ENCODE data around the gene CBX4.

CBX4 gene

GRCh38 chr17:79829004-79829403 lies 10.2 kb downstream of the CBX4 start:
- peak; percentile 59 for DNase-seq

DNA sequence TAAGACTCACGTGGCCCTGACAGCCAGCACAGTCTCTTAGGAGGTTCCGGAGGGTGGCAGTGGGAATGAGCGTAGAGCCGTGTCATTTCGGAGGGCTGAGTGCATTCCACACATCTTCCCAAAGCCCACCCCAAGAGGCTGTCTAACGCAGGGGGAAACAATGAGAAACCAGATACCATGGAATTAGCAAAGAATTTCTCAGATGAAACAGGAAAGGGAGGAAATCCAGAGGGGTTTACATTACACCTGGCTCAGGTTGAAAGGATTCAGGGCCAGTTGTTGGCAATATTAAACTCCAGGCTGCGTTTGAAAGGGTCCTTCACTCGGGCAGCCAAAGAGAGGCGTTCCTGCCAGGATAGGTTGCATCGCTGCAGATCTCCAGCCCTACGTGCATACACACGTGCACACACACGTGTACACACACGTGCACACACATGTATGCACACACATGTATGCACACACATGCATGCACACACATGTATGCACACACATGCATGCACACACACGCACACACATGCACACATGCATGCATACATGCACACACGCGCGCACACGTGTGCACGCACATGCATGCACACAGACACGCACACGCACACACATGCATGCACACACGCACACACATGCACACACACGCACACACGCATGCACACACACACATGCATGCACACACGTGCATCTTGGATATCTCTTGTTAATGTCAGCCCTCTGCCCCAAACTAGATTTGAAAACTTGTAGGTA lies 12.2 kb downstream of the CBX4 start:
- DNase-seq: no peak

GRCh38 chr17:79826204-79826680 lies 13.0 kb downstream of the CBX4 start:
- no peak for DNase-seq

GRCh38 chr17:79825580-79825921 lies 13.7 kb downstream of the CBX4 start:
- no peak for DNase-seq

- no peak for DNase-seq
Measured at GRCh38 chr17:79824893-79825579, 14.2 kb downstream of the CBX4 start.

GRCh38 chr17:79824234-79824633 lies 15.0 kb downstream of the CBX4 start:
- DNase-seq: no peak

DNA sequence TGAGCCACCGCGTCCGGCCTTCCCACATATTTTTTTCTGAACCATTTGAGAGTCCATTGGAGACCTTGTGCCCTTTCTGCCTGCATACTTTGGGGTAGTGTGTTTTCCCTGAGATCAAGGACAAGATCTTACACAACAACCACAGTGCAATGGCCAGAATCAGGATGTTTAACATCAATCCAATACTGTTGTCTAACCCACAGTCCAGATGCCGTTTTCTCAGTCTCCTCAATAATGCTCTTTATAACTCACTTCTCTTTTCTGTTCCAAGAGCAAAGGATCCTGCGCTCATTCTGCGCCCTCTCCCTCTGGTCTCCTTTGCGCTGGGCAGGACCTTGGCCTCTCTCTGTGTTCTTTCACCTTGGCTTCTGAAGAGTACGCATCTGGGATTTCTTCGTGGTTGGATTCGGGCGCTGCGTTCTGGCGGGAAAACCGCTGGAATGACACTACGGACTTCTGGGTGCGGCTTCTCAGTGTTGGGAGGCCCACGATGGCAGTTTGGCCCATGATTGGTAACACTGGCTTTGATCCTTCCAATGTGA lies 16.6 kb downstream of the CBX4 start:
- no peak for DNase-seq

- no peak for DNase-seq
Measured at GRCh38 chr17:79821331-79822095, 17.7 kb downstream of the CBX4 start.

DNA sequence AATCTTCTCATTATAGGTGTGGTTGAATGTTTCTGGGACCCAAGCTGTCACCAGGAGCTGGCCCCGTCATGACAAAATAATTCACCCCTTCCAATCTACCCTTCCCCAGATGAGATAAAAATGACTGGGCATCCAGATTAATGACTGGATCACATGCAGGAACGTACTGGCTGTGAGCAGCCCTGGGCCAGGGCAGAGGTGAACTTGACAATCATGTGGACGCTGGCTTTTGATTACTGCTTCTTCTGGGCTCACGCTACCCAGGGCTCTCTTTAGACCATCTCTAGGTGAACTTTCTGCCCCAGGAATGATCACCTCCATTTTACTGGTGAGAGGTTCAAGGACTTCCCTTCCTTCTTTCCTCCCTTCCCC lies 18.3 kb downstream of the CBX4 start:
- no peak for DNase-seq

DNA sequence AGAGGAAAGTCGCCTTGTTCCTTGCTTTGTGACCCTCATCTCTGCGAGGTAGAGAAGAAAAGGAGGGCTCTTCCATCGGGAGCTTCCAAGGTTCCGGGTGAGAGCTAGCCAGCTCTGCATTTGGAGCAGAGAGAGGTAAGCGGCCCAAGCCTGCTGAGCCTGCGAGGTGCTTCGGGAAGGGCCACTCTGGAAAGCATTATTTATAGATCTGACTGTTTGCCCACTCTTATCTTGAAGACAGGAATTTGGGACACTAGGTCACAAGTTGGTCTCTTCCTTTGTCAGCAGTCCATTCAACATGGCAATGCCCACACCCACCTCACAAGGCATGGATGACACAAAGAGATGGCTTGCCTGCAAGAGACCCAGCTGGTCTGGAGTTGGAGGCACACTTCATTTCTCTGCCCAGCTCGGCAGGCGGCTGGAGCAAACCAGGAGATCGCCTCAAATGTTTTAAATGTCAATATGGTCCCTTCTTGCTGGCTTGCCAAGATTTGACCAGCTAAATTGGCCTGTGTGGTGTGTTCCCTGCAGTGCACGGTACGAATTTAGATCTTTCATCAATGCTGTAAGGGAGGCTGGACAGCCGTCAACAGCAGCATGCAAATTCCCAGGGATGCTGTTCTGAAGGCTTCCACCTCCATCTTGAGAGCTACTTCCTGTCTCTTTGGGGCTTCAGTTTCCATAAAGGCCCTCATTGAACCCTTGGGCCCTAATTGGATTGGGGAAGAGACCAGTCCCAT lies 19.5 kb downstream of the CBX4 start:
- no peak for DNase-seq

DNA sequence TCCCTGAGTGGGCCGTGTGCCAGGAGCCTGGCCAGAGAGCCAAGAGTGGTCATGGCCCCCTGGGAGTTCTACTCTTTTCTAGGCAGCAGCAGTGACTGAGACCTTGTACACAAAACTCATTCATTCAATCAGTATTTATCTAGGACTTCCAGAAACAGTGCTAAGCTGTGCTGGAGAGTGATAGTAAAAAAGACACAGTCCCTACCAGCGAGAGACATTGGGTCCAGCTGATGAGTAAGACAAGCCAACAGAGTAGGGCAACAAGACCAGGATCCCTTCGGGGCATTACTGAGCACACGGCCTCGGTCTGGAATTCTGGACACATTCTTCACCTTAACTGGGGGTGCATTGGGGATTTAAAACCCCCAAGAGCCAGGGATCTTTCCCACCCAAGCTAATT lies 20.2 kb downstream of the CBX4 start:
- no peak for DNase-seq

- no peak for DNase-seq
Measured at GRCh38 chr17:79818026-79818758, 21.0 kb downstream of the CBX4 start.

DNA sequence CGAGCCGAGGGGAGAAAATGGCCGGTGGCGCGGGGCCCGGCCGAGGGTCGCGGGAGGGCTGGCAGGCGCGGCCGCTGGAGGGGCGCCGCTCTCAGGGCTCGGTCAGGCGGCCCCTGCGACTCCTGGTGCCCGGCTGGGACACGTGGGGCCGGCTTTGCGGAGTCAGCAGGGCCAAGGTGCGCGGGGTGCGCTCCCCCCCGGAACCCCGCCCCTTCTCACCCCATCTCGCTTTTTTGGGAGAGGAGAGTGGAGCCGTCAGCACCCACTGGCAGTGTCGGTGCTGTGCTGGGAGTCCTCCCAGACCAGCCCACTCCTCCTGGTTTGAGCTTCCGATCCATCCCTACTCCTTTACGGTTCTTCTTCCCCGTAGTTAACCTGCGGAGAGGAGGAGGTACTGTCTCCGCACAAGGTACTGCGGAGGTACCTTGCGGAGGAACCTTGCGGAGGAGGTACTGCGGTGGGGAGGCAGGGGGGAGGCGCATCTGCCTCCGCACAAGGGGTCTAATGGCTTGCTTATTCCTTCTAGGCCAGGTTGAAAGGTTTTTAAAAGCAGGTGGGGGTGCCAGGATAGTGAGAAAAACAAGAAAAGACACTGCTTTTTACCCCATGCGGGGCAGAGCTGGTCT lies 23.3 kb downstream of the CBX4 start:
- DNase-seq: no peak

DNA sequence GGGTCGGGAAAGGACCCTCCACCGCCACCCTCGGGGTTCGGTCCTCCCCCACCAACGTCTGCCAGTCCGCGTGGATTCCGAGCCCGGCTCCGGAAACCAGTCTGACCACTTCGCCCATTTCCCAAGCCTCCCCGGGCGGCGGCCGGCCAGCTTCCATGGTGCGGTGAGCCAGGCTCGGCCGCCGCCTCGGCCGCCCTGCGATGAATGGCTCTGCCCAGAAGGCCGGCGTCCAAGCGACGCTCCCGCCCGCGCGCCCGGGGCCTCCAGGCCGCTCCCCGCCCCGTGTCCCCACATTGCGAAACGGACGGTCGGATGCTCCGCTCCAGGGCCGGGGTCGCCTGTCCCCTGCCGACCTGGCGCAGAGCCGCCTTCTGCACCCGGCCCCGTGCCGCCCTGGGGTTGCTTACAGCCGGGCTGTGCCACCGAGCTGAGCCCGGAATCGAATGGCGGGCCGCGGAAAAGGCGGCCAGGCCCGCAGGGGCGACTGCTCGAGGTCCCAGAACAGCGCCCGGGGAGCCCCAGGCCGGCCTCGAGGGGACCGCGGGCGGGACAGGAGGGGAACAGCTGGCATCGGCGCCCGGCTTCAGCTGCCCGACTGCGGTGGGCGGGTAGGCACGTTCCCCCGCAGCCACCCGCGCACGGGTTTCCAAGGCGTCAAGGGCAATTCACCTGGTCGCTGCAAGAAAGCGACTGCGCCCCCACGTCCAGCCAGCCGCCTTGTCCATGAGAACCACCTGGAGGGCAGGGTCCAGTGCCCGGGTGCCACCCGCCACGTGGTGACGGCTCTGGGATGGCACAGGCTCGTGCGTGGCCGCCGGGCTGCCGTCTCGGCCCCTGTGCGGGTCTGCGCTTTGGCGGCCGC lies 24.0 kb downstream of the CBX4 start:
- DNase-seq: no peak

DNA sequence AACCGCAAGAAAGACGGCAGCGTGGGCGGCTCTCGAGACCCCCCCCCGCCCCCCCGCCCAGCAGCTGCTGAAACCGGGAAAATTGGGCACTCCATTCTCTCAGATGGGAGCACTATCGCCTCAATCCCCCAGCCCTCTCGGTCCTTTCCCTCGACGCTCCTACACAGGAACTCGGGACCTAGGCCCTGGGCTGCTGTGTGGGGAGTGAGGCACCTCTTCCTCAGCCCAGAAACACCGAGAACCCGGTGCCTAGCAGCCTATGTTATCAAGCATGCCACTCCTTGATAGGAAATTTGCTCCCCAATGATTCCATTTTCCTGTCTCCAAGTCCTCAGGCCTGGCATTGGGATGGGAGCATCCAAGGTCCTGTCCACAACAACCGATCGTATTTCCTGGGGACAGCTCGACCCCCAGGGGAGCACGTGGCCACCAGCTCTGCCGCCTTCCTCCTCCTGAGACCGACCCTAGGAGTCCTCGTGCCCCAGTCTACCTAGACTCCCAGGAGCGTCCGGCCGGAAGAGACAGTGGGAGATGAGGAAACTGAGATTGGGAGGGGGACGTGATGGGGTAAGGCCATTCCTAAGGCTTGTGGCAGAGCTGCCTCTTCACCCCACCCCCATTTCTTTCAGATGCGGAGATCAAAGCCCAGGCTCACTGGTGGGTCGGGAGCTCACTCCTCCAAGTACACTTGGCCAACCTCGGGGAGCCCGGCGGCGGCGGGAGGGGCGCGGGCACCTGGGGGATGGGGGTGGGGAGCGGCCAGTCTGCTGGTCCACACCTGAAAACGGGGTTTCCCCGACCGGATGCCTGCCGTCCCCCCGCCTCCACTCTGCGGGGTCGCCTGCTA lies 24.9 kb downstream of the CBX4 start:
- DNase-seq: no peak

GRCh38 chr17:79813297-79814126 lies 25.7 kb downstream of the CBX4 start:
- no peak for DNase-seq

DNA sequence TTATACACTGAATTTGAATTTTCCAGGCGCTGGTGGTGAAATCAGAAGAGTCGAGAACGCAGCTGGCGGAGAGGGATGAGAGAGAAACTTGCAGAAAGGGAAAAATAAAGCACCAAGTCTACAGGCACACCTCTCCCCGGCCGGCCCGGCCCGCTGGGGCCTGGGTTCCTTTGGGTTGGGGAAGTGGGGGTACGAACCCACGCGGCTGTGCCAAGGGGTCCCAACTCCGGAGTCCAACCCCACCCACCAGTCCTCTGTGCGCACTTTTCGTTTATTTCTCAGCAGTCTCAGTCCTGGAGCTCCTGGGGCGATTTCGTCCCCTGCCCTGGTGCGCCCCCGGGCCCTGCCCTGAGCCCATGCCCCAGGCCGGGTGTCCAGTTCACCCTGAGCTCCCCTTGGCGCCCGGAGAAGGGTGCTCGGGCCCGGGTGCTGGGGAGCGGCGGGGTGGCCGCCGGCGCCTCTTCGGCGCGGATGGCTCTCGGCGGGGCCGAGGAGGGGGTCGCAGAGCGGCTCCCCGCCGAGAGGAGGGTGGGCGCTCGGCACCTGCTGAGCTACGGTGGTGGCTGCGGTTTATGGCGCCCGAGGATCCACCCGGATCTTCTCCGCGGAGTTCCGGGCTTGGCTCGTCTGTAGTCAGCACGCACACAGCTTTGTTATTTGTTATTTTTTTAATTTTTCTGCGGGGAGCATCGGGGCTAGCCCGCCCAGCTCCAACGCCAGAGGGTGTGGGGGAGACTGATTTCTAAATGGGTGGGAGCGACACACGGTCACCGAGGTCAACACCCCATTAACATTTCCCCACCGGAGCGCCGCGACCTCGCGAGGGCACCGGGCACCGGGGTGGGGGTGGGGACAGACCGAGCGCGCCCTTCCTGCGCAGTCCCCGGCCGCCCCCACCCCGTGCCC lies 26.6 kb downstream of the CBX4 start:
- DNase-seq: no peak
